ENCODE data around the gene CHN2. TPM values are rescaled to one million over a fixed set of nuclear protein-coding genes. Genes with fewer than 3 reads are reported as not detected.

CHN2 gene
- polyA plus RNA-seq, 1 of the 3 experiments (the other 2 are of a cell fraction), result 0.02 TPM

DNA sequence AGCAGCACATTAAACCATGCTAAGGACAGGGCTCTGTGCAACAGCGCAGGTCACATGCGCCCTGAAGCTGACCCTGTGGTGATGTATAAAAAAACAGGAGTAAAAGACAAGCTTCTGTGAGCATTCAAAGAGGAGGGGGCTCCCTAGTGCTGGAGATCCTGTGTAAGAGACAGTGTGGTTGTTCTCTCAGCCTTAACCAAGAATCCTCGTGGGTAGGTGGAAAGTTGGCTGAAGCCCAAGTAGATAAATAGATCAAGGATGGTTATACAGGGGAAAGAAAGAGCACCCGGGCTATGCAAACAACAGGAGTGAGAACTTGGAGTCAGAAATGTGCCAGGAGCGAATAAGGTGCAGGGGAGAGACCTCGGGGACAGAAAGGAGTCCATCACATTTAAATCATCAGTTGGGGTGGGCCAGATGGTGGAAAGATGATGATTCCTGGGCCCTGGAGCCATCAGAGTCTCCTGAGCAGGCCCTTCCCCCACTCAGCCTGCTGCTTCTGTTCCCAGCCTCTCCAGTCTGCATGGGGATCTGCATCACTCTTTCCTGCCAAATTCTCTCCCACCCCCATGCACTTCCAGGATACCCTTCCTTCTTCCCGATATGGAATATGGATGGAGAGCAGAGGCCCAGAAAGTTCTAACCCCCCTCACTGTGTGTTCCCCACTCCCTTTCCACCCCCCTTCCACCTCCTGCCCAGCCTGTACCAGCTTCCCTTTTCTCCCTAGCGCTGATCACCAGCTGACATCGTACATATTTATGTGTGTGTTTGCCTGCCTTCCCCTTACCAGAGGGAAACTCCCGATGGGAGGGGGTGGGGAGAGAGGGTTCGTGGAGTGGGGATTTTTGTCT, 291.0 kb downstream of the CHN2 start:
- H3K9ac ChIP-seq, result no peak overlapping the region
- peaks cover 24% of the 10 kb centered on the region for H3F3A ChIP-seq (replicated peaks; ENCODE audit: insufficient read depth)
- H3K36me3 ChIP-seq (replicated peaks in 1 of 2; ENCODE audit: control insufficient read depth in 1 of 2, insufficient read depth in 2 of 2, low read length in 1 of 2), result no peaks in the 10 kb centered on the region
- no peak overlapping the region for H3K4me3 ChIP-seq (ENCODE audit: low read depth in 2 of 2, low read length in 1 of 2)
- H3K9me2 ChIP-seq, result no peaks in the 10 kb centered on the region
- WGBS (ENCODE audit: low lambda C conversion rate), result 60% methylated on average over 11 of the region's 11 CpGs
- no peaks in the 10 kb centered on the region for H3K9me3 ChIP-seq
- no peak overlapping the region for H3K4me2 ChIP-seq
- H3K27me3 ChIP-seq (ENCODE audit: insufficient read depth), result no peaks in the 10 kb centered on the region
- TF ChIP-seq, protein P1, sequence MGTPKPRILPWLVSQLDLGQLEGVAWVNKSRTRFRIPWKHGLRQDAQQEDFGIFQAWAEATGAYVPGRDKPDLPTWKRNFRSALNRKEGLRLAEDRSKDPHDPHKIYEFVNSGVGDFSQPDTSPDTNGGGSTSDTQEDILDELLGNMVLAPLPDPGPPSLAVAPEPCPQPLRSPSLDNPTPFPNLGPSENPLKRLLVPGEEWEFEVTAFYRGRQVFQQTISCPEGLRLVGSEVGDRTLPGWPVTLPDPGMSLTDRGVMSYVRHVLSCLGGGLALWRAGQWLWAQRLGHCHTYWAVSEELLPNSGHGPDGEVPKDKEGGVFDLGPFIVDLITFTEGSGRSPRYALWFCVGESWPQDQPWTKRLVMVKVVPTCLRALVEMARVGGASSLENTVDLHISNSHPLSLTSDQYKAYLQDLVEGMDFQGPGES (IDR thresholded peaks at IDR 0.05; ENCODE audit: low read depth, low read length), result no peak
- no peak for TF ChIP-seq ELF1 (IDR thresholded peaks at IDR 0.05)
- TF ChIP-seq FOXM1 (IDR thresholded peaks at IDR 0.05; ENCODE audit: low read depth), result no peak
- TF ChIP-seq FOSL2 (IDR thresholded peaks at IDR 0.05; ENCODE audit: borderline replicate concordance, low read depth), result no peak
- no peak for TF ChIP-seq TCF12 (IDR thresholded peaks at IDR 0.05)
- no peak for TF ChIP-seq SMC3 (IDR thresholded peaks at IDR 0.05; ENCODE audit: low read depth, low read length)
- no peak for TF ChIP-seq FOXJ3 (CRISPR knock-in tag; IDR thresholded peaks at IDR 0.05)
- no peaks in the 10 kb centered on the region for H4K20me1 ChIP-seq (ENCODE audit: insufficient read depth)
- H3K79me2 ChIP-seq (ENCODE audit: insufficient read depth), result no peaks in the 10 kb centered on the region
- peak; percentile 37 for DNase-seq
- no peak overlapping the region for H3K27ac ChIP-seq (ENCODE audit: low read depth in 2 of 2, low read length in 1 of 2)
- no peak overlapping the region for H2AFZ ChIP-seq (ENCODE audit: low read depth)
- peaks cover 17 to 30% of the 10 kb centered on the region in 2 experiments for H3K4me1 ChIP-seq (ENCODE audit: control insufficient read depth in 1 of 2, insufficient read depth in 2 of 2, low read depth in 1 of 2, low read length in 1 of 2)
- POLR2A ChIA-PET, result no interaction called here
- CTCF ChIA-PET, result interaction anchor here (0.7 kb wide), 1 partner anchor 422 kb away, joined by 3 read pairs; no protein-coding TSS in a partner anchor

DNA sequence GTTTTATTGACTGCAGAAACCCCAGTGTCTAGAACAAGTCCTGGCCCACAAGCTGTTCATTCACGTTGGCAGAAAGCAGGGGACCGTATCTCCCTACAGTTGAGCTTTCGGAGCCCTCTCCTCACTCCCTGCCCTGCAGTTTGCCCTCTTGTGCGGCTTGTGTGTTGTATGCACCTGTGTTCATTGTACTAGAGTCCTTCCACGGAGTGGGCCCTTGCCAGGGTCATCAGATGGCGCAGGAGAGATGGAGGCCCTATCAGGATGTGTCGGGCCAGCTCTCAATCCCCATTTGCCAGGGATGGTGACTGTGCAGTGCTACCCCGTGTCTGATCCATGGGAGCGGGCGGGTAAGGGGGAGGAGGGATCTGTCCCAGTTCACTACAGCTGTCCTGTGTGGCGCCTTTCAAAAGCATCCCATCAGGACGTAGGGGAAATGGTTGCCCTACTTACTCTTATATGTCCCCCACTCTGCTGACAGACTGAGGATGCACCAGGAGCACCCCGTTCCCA, 291.7 kb downstream of the CHN2 start:
- ChIA-PET CTCF (no interaction called here), POLR2A (no interaction called here)
- no peaks in the 10 kb centered on the region for H3K36me3 ChIP-seq (replicated peaks in 1 of 2; ENCODE audit: control insufficient read depth in 1 of 2, insufficient read depth in 2 of 2, low read length in 1 of 2)
- H3K27me3 ChIP-seq (ENCODE audit: insufficient read depth), result no peaks in the 10 kb centered on the region
- no peak for TF ChIP-seq FOXJ3 (CRISPR knock-in tag; IDR thresholded peaks at IDR 0.05)
- TF ChIP-seq MEF2A (IDR thresholded peaks at IDR 0.05; ENCODE audit: borderline replicate concordance, low read depth), result no peak
- no peak for TF ChIP-seq EZH2phosphoT487 (IDR thresholded peaks at IDR 0.05; ENCODE audit: borderline replicate concordance, low read depth)
- no peak for TF ChIP-seq RAD21 (IDR thresholded peaks at IDR 0.05; ENCODE audit: low read length)
- no peak for TF ChIP-seq EP300 (IDR thresholded peaks at IDR 0.05; ENCODE audit: borderline replicate concordance in 1 of 2, low read depth in 1 of 2, low read length in 1 of 2)
- TF ChIP-seq ELF1 (IDR thresholded peaks at IDR 0.05), result no peak
- TF ChIP-seq POLR2AphosphoS5 (IDR thresholded peaks at IDR 0.05; ENCODE audit: low read depth, low read length), result no peak
- TF ChIP-seq GATA2 (CRISPR knock-in tag; IDR thresholded peaks at IDR 0.05), result no peak
- TF ChIP-seq, protein P2, sequence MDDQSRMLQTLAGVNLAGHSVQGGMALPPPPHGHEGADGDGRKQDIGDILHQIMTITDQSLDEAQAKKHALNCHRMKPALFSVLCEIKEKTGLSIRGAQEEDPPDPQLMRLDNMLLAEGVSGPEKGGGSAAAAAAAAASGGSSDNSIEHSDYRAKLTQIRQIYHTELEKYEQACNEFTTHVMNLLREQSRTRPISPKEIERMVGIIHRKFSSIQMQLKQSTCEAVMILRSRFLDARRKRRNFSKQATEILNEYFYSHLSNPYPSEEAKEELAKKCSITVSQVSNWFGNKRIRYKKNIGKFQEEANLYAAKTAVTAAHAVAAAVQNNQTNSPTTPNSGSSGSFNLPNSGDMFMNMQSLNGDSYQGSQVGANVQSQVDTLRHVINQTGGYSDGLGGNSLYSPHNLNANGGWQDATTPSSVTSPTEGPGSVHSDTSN (IDR thresholded peaks at IDR 0.05), result no peak
- no peak for TF ChIP-seq RFX5 (IDR thresholded peaks at IDR 0.05; ENCODE audit: low read length)
- TF ChIP-seq MXI1 (IDR thresholded peaks at IDR 0.05; ENCODE audit: low read depth, low read length), result no peak
- TF ChIP-seq, protein P3, sequence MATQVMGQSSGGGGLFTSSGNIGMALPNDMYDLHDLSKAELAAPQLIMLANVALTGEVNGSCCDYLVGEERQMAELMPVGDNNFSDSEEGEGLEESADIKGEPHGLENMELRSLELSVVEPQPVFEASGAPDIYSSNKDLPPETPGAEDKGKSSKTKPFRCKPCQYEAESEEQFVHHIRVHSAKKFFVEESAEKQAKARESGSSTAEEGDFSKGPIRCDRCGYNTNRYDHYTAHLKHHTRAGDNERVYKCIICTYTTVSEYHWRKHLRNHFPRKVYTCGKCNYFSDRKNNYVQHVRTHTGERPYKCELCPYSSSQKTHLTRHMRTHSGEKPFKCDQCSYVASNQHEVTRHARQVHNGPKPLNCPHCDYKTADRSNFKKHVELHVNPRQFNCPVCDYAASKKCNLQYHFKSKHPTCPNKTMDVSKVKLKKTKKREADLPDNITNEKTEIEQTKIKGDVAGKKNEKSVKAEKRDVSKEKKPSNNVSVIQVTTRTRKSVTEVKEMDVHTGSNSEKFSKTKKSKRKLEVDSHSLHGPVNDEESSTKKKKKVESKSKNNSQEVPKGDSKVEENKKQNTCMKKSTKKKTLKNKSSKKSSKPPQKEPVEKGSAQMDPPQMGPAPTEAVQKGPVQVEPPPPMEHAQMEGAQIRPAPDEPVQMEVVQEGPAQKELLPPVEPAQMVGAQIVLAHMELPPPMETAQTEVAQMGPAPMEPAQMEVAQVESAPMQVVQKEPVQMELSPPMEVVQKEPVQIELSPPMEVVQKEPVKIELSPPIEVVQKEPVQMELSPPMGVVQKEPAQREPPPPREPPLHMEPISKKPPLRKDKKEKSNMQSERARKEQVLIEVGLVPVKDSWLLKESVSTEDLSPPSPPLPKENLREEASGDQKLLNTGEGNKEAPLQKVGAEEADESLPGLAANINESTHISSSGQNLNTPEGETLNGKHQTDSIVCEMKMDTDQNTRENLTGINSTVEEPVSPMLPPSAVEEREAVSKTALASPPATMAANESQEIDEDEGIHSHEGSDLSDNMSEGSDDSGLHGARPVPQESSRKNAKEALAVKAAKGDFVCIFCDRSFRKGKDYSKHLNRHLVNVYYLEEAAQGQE (IDR thresholded peaks at IDR 0.05; ENCODE audit: low read depth, low read length), result no peak
- H3K79me2 ChIP-seq (ENCODE audit: insufficient read depth), result no peaks in the 10 kb centered on the region
- H3K9ac ChIP-seq, result no peak overlapping the region
- H3K4me3 ChIP-seq (ENCODE audit: low read depth in 2 of 2, low read length in 1 of 2), result no peak overlapping the region
- H3K9me3 ChIP-seq, result no peaks in the 10 kb centered on the region
- peaks cover 29% of the 10 kb centered on the region for H3F3A ChIP-seq (replicated peaks; ENCODE audit: insufficient read depth)
- peaks cover 17 to 25% of the 10 kb centered on the region in 2 experiments for H3K4me1 ChIP-seq (ENCODE audit: control insufficient read depth in 1 of 2, insufficient read depth in 2 of 2, low read depth in 1 of 2, low read length in 1 of 2)
- DNase-seq, result no peak
- WGBS (ENCODE audit: low lambda C conversion rate), result 91% methylated on average over 13 of the region's 13 CpGs
- no peak overlapping the region for H3K4me2 ChIP-seq
- H3K9me2 ChIP-seq, result no peaks in the 10 kb centered on the region
- no peaks in the 10 kb centered on the region for H4K20me1 ChIP-seq (ENCODE audit: insufficient read depth)
- no peak overlapping the region for H3K27ac ChIP-seq (ENCODE audit: low read depth in 2 of 2, low read length in 1 of 2)
- H2AFZ ChIP-seq (ENCODE audit: low read depth), result no peak overlapping the region
